Jurkat, Clone E6-1 (cell line): ENCODE results near the gene ZNF862.

Source experiments
- DNase-seq: peaks from one replicate; pipeline ENCODE4 v3.0.0-alpha.2; 2011; ENCODE audit warnings: low read depth, low spot score
- H3K4me3 ChIP-seq: 2 replicates; pipeline ENCODE4 v1.5.1; 2011; ENCODE audit warnings: mild to moderate bottlenecking, low read length, control low read depth, moderate library complexity

ZNF862 gene

DNA sequence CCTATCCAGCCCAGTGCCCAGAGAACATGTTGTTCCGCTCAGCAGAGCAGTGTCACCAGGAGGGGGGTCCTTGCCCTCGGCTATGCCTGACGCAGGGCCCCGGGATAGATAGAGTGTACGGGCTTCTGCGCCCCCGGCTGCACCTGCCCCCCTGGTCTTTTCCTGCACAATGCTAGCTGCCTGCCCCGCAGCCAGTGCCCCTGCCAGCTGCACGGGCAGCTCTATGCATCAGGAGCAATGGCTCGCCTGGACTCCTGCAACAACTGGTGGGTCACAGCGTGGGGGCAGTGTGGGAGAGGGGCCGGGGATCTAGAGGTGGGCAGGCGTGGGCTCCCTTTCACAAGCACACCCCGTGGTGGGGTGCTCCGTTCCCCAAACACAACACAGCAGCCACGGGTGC is 31.4 kb upstream of the ZNF862 start:
- DNase-seq = no peak
- H3K4me3 ChIP-seq = no peak overlapping the region

DNA sequence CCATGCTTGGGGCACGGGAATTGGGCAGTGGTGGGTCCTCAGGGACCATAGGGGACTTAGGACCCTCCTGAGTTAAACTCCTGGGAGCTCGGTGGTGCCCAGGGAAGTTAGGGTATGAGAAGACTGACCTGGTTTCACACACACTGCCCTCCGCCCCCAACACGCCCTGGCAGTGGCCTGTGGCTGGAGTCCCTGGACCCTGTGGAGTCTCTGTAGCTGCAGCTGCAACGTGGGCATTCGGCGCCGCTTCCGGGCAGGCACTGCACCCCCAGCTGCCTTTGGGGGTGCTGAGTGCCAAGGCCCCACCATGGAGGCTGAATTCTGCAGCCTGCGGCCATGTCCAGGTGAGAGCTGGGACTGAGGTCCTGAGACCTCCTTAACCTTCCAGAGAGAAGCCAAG is 29.9 kb upstream of the ZNF862 start:
- H3K4me3 ChIP-seq = no peak overlapping the region
- no peak for DNase-seq

- H3K4me3 ChIP-seq = no peak overlapping the region
- no peak for DNase-seq
Measured at GRCh38 chr7:149809215-149809614, 29.0 kb upstream of the ZNF862 start.

GRCh38 chr7:149811221-149811620 is 27.0 kb upstream of the ZNF862 start:
- no peak overlapping the region for H3K4me3 ChIP-seq
- DNase-seq = peak; percentile 14

DNA sequence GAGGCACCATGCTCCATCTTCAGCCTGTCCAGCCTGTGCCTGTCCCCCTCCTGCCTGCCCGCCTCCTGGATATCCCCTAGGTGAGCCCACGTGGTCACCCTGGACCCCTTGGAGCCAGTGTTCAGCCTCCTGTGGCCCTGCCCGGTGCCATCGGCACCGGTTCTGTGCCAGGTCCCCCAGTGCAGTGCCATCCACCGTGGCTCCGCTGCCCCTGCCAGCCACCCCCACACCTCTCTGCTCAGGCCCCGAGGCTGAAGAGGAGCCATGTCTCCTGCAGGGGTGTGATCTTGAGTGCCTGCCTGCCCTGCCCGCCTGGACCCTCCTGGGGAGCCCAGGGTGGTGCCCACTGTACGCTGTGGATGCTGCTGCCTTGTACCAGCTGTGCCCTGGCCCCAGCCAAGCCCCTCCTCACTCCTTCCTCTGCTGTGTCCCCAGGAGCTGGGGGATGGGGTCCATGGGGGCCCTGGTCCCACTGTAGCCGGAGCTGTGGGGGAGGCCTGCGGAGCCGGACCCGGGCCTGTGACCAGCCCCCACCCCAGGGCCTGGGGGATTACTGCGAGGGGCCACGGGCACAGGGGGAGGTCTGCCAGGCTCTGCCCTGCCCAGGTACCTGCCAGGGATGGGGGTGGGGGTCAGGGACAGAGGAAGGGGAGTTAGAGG is 26.2 kb upstream of the ZNF862 start:
- H3K4me3 ChIP-seq = no peak overlapping the region
- DNase-seq = no peak

- H3K4me3 ChIP-seq = no peak overlapping the region
- no peak for DNase-seq
Measured at GRCh38 chr7:149813254-149814035, 24.7 kb upstream of the ZNF862 start.

DNA sequence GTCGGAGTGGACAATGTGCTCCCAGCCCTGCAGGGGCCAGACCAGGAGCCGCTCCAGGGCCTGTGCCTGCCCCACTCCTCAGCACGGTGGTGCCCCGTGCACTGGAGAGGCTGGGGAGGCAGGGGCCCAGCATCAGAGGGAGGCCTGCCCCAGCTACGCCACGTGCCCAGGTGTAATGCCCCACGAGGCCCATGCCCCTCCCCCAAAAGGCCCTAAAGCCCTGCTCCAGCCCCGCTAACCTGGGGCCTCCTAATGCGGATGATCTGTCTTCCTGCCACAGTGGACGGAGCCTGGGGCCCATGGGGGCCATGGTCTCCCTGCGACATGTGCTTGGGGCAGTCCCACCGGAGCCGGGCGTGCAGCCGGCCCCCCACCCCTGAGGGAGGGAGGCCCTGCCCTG is 23.7 kb upstream of the ZNF862 start:
- DNase-seq = no peak
- no peak overlapping the region for H3K4me3 ChIP-seq

GRCh38 chr7:149815121-149815520 is 23.1 kb upstream of the ZNF862 start:
- no peak for DNase-seq
- H3K4me3 ChIP-seq = no peak overlapping the region

- no peak overlapping the region for H3K4me3 ChIP-seq
- no peak for DNase-seq
Measured at GRCh38 chr7:149815661-149816266, 22.4 kb upstream of the ZNF862 start.

DNA sequence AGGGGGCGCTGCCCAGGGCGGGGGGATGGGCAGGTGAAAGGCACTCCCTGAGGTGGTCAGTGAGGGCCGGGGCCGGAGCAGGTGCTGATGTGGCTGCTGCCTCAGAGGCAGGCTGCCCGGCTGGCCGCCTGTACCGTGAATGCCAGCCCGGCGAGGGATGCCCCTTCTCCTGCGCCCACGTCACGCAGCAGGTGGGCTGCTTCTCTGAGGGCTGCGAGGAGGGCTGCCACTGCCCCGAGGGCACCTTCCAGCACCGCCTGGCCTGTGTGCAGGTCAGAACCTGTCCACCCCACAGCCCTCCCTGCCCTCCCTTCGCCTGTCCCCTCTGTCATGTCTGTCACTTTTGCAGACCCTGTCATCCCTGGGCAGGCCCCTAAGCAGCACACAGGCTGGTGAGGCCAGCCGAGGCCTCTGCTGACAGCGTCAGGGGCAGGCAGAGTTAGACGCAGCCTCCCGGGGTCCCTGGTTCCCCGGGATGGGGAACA is 21.9 kb upstream of the ZNF862 start:
- no peak overlapping the region for H3K4me3 ChIP-seq
- no peak for DNase-seq

GRCh38 chr7:149816794-149817193 is 21.4 kb upstream of the ZNF862 start:
- no peak for DNase-seq
- no peak overlapping the region for H3K4me3 ChIP-seq

DNA sequence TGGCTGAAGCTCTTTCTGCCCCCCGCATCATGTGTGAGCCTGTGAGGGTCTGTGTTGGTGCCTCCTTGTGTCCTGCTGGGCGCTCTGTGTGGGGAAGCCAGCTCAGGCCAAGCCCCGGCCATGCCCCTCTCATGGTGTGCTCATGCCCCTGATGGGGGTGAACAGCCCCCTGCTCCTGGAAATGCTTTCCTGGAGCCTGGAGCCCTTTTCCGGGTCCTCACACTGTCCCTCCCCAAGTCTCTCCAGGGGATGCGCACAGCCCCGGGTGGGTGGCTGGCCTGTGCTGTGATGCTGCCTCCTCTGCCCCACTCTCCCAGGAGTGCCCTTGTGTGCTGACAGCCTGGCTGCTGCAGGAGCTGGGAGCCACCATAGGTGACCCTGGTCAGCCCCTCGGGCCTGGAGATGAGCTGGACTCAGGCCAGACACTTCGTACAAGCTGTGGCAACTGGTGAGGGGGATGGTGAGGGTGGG is 20.8 kb upstream of the ZNF862 start:
- no peak overlapping the region for H3K4me3 ChIP-seq
- no peak for DNase-seq

GRCh38 chr7:149817836-149818535 is 20.2 kb upstream of the ZNF862 start:
- DNase-seq = no peak

GRCh38 chr7:149818536-149818840 is 19.7 kb upstream of the ZNF862 start:
- no peak overlapping the region for H3K4me3 ChIP-seq
- no peak for DNase-seq

More at GRCh38 chr7:149817836-149818535, 20.2 kb upstream of the ZNF862 start:
- H3K4me3 ChIP-seq = no peak overlapping the region

GRCh38 chr7:149819141-149819960 is 18.8 kb upstream of the ZNF862 start:
- no peak overlapping the region for H3K4me3 ChIP-seq
- DNase-seq = no peak

DNA sequence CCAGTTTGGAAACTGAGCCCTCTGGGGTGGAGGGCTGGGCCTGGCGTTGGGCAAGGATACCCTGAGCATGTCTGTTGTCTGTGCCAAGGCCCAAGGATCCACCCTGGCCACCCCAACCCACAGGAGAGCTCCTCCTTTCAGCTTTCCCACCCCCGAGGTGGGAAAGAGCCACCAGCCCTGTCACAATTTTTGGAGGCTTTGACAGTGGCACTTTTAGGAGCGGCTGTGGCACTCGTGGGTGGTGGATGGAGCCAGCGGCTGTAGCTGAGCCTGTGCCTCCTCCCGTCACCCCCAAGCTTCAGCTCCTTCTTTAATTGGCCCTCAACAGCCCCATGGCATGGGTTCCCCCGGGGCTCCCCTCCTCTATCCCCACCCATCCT is 18.2 kb upstream of the ZNF862 start:
- no peak overlapping the region for H3K4me3 ChIP-seq
- DNase-seq = no peak

DNA sequence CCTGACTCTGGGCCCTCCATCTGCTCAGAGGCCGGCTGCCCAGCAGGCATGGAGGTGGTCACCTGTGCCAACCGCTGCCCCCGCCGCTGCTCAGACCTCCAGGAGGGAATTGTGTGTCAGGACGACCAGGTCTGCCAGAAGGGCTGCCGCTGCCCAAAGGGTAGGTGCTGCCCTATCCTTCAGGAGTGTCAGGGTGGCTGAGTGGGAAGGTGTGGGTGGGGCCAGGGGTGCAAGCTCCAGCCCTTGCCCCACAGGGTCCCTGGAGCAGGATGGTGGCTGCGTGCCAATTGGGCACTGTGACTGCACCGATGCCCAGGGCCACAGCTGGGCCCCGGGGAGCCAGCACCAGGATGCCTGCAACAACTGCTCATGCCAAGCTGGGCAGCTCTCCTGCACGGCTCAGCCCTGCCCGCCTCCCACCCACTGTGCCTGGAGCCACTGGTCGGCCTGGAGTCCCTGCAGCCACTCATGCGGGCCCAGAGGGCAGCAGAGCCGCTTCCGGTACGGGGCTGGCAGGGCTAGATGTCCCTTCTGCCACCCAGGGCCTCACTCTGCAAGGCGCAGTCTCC is 17.5 kb upstream of the ZNF862 start:
- no peak for DNase-seq
- no peak overlapping the region for H3K4me3 ChIP-seq

DNA sequence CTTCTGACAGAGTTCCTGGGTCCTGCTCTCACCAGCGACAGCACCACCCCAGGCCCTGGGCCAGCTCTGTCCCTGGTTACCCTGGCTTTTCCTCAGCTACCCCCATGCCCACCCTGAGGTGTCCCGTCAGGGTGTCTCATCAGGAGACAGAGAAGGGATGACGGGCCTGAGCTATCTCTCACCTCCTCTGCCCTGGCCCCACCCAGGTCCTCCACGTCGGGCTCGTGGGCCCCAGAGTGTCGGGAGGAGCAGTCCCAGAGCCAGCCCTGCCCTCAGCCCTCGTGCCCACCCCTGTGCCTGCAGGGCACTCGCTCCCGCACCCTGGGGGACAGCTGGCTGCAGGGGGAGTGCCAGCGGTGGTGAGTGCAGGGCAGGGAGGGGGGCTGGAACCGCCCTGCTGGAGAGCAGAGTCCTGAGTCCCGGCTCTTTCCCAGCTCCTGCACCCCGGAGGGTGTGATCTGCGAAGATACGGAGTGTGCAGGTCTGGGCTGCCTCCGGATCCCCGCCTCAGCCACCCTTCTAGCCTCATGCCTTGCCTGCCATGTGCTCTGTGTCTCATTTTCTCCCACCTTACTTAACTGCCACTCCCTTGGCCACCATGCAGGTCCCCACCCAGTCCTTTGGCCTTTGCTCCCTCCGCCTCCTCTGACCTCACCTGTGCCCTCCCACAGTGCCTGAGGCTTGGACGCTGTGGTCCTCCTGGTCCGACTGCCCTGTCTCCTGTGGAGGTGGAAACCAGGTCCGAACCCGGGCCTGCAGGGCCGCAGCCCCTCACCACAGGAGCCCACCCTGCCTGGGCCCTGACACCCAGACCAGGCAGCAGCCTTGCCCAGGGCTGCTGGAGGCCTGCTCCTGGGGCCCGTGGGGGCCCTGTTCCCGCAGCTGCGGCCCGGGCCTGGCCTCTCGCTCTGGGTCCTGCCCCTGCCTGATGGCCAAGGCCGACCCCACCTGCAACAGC is 16.7 kb upstream of the ZNF862 start:
- DNase-seq = no peak
- H3K4me3 ChIP-seq = no peak overlapping the region
